GM18907 (cell line): ENCODE measurements around the gene FGFBP3.

Experiments
- ATAC-seq: cut with Tn5 transposase; IDR thresholded peaks from one replicate; pipeline ENCODE4 v1.9.1; 2021; ENCODE audit warnings: mild to moderate bottlenecking, moderate library complexity; ENCODE audit not compliant: unreplicated experiment

The FGFBP3 gene

DNA sequence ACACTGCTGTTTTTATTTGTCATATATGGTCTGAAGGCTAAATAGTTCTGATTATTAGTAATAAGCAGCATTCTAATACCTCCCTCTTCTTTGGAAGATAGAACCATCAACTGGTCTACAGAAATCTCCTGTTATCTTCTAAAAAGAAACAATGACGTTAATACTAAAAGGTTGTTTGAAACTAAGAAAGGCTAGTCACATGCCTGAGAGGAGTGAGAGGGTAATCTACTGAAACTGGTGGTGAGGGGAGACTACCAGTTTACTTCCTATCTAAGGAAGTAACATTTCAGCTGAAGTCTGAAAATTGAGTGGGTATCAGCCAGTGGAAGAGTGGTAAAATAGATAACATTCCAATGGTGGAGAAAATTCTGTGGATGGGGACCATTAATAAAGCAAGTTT lies 48.4 kb downstream of the FGFBP3 start:
- ATAC-seq = no peak

DNA sequence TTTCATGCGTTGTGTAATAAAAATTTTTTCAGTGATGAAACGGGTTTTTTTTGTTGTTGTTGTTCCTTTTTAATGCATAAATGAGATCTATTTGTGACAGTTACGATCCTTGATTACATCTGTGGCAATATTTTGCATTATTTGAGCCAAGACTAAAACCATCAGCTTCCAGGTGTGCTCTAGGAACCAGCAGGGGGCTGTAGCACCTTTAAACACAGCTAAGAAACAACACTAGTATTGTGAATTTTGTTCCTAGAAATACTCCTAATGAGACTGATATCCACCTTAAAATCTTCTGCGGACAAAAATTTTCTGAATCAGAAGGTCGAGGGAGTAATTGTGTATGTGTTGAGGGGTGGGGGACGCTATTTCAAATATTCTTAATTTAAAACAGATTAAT lies 52.6 kb downstream of the FGFBP3 start:
- ATAC-seq = no peak
